ENCODE measurements around the gene SMCO4. TPM values are rescaled to one million over a fixed set of nuclear protein-coding genes. Genes with fewer than 3 reads are reported as not detected.

The SMCO4 gene
- total RNA-seq, 1 experiment from 2014 or later = 9.3 TPM

DNA sequence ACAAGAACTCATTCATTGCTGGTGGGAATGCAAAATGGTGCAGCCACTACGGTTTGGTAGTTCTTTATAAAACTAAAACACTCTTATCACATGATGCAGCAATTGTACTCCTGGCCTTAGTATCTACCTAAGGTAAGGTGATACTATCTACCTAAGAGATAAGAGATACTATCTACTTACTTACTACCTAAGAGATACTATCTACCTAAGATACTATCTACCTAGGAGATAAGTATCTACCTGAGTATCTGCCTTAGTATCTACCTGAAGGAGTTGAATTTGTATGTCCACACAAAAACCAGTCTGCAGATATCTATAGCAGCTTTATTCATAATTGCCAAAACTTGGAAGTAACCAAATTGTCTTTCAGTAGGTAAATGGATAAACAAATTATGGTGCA is 29.0 kb upstream of the SMCO4 start:
- Histone ChIP-seq H3K9me3 (ENCODE audit: low read depth, low read length, poor library complexity, severe bottlenecking) (no peaks in the 10 kb centered on the region), H3K36me3 (ENCODE audit: insufficient read depth, low read length, poor library complexity, severe bottlenecking) (no peaks in the 10 kb centered on the region), H3K27me3 (replicated peaks; ENCODE audit: insufficient read depth, low read depth, low read length, poor library complexity) (no peaks in the 10 kb centered on the region), H3K4me1 (ENCODE audit: insufficient read depth, low read length, poor library complexity, severe bottlenecking) (no peaks in the 10 kb centered on the region), H3K4me3 (ENCODE audit: low read depth, low read length, poor library complexity, severe bottlenecking) (no peak overlapping the region), H3K27ac (ENCODE audit: low read depth, low read length, poor library complexity, severe bottlenecking) (no peak overlapping the region)
- ChIA-PET CTCF (no interaction called here), POLR2A (ENCODE audit: low non-redundant PET) (no interaction called here)
- intact Hi-C loops (cut with micrococcal nuclease; ENCODE audit: unreplicated experiment) = no loop called here
- DNase-seq (ENCODE audit: low spot score) = no peak
- BruUV-seq (replicated peaks) = no TSS peak
- TF ChIP-seq, protein P1, sequence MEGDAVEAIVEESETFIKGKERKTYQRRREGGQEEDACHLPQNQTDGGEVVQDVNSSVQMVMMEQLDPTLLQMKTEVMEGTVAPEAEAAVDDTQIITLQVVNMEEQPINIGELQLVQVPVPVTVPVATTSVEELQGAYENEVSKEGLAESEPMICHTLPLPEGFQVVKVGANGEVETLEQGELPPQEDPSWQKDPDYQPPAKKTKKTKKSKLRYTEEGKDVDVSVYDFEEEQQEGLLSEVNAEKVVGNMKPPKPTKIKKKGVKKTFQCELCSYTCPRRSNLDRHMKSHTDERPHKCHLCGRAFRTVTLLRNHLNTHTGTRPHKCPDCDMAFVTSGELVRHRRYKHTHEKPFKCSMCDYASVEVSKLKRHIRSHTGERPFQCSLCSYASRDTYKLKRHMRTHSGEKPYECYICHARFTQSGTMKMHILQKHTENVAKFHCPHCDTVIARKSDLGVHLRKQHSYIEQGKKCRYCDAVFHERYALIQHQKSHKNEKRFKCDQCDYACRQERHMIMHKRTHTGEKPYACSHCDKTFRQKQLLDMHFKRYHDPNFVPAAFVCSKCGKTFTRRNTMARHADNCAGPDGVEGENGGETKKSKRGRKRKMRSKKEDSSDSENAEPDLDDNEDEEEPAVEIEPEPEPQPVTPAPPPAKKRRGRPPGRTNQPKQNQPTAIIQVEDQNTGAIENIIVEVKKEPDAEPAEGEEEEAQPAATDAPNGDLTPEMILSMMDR (conservative IDR thresholded peaks at IDR 0.05; ENCODE audit: low read depth, low read length) = no peak
- TF ChIP-seq EZH2 (IDR thresholded peaks at IDR 0.05; ENCODE audit: borderline replicate concordance, low read depth, low read length, poor library complexity, severe bottlenecking) = no peak

DNA sequence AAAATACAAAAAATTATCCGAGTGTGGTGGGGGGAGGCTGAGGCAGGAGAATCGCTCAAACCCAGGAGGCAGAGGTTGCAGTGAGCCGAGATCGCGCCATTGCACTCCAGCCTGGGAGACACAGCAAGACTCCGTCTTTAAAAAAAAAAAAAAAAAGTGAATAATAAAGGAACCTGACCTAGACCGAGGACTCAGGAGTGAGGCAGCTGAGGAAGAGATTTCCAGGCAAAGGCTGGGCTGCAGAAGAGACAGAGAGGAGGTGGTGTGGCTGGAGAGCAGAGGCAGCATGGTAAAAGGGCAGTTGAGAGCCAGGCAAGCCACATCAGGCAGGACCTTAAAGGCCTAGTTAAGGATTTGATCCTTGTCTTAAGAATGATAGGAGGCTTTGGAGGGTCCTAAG is 28.4 kb upstream of the SMCO4 start:
- Histone ChIP-seq H3K27ac (ENCODE audit: low read depth, low read length, poor library complexity, severe bottlenecking) (no peak overlapping the region), H3K4me3 (ENCODE audit: low read depth, low read length, poor library complexity, severe bottlenecking) (no peak overlapping the region), H3K36me3 (ENCODE audit: insufficient read depth, low read length, poor library complexity, severe bottlenecking) (no peaks in the 10 kb centered on the region), H3K4me1 (ENCODE audit: insufficient read depth, low read length, poor library complexity, severe bottlenecking) (no peaks in the 10 kb centered on the region), H3K27me3 (replicated peaks; ENCODE audit: insufficient read depth, low read depth, low read length, poor library complexity) (no peaks in the 10 kb centered on the region), H3K9me3 (ENCODE audit: low read depth, low read length, poor library complexity, severe bottlenecking) (no peaks in the 10 kb centered on the region)
- DNase-seq (ENCODE audit: low spot score) = no peak
- POLR2A ChIA-PET (ENCODE audit: low non-redundant PET) = no interaction called here
- no TSS peak for BruUV-seq (replicated peaks)
- intact Hi-C loops (cut with micrococcal nuclease; ENCODE audit: unreplicated experiment) = no loop called here
- CTCF ChIA-PET = no interaction called here
- TF ChIP-seq, protein P1 (conservative IDR thresholded peaks at IDR 0.05; ENCODE audit: low read depth, low read length) = no peak
- TF ChIP-seq EZH2 (IDR thresholded peaks at IDR 0.05; ENCODE audit: borderline replicate concordance, low read depth, low read length, poor library complexity, severe bottlenecking) = no peak

DNA sequence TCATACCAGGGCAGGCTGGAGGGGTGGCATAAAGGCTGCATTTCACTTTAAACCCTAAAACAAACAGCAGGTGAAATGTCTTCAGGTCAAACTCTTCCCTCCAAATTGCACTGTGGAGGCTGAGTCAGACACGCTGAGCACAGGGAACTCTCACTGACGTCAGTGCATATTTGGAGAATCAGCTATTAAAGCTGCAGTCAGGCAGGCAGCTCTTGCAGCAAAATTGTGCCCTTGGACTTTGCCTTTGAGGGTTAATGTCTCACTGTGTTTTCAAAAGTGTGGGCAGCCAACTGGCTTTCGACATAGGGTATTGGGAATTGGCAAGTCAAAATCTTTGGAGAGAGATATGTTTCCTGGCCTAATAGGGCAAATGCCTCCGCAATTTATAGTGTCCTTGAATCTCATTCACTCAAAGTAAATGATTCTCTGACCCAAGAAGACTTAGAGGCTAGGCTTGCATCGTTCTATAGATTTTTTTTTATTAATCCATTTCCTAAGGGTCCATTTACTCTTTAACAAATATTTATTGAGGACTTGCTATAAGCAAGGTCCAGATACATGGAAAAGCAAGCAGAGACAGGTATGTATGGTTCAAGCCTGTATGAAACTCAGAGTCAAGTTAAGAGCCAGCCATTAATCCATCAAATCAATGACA is 27.7 kb upstream of the SMCO4 start:
- no peaks in the 10 kb centered on the region for H3K27me3 ChIP-seq (replicated peaks; ENCODE audit: insufficient read depth, low read depth, low read length, poor library complexity)
- no peaks in the 10 kb centered on the region for H3K4me1 ChIP-seq (ENCODE audit: insufficient read depth, low read length, poor library complexity, severe bottlenecking)
- CTCF ChIA-PET = no interaction called here
- POLR2A ChIA-PET (ENCODE audit: low non-redundant PET) = no interaction called here
- intact Hi-C loops (cut with micrococcal nuclease; ENCODE audit: unreplicated experiment) = no loop called here
- no peak overlapping the region for H3K27ac ChIP-seq (ENCODE audit: low read depth, low read length, poor library complexity, severe bottlenecking)
- no peaks in the 10 kb centered on the region for H3K9me3 ChIP-seq (ENCODE audit: low read depth, low read length, poor library complexity, severe bottlenecking)
- DNase-seq (ENCODE audit: low spot score) = peak; percentile 34
- no peaks in the 10 kb centered on the region for H3K36me3 ChIP-seq (ENCODE audit: insufficient read depth, low read length, poor library complexity, severe bottlenecking)
- BruUV-seq (replicated peaks) = no TSS peak
- TF ChIP-seq, protein P1 (conservative IDR thresholded peaks at IDR 0.05; ENCODE audit: low read depth, low read length) = no peak
- TF ChIP-seq EZH2 (IDR thresholded peaks at IDR 0.05; ENCODE audit: borderline replicate concordance, low read depth, low read length, poor library complexity, severe bottlenecking) = no peak
- H3K4me3 ChIP-seq (ENCODE audit: low read depth, low read length, poor library complexity, severe bottlenecking) = no peak overlapping the region
